PC-9 (cell line): ENCODE results near the gene TGFBI. TPM values are rescaled to one million over a fixed set of nuclear protein-coding genes. Genes with fewer than 3 reads are reported as not detected.

Experiments used
- BruUV-seq: library from RNA; stranded (reverse); fragments of 400-500 nt; replicated peaks from 2 replicates; lab custom pipeline; 2021; lab: Mats Ljungman, UMichigan
- CTCF ChIA-PET: fragments of 300-600 bp; sonication (Branson Sonifier 250); formaldehyde crosslinking; loops from one replicate; lab custom pipeline; 2022; ENCODE audit warnings: antibody characterized with exemption; lab: Charles Lee
- POLR2A ChIA-PET: fragments of 300-600 bp; sonication (Branson Sonifier 250); formaldehyde crosslinking; loops from one replicate; lab custom pipeline; 2022; ENCODE audit warnings: antibody characterized with exemption; ENCODE audit not compliant: unreplicated experiment; lab: Charles Lee
- DNase-seq, 2 experiments: peaks; one replicate each; pipeline versions ENCODE4 v3.0.0 to v3.0.0-alpha.2; 2015 to 2022; ENCODE audit warnings: mixed read lengths in 1 of 2
- H2AFZ ChIP-seq: fragments of 200-600 bp; sonication (generic); 2 replicates; pipeline ENCODE4 v1.8.1; 2017; ENCODE audit warnings: antibody characterized with exemption
- H3F3A ChIP-seq: fragments of 200-600 bp; sonication (generic); 2 replicates; pipeline ENCODE4 v1.8.1; 2017; ENCODE audit warnings: antibody characterized with exemption, mild to moderate bottlenecking, low read depth; ENCODE audit not compliant: insufficient read depth
- H3K27ac ChIP-seq: fragments of 200-600 bp; sonication (generic); 2 replicates; pipeline ENCODE4 v1.6.1; 2016; ENCODE audit warnings: mixed run types
- H3K27me3 ChIP-seq: fragments of 200-600 bp; sonication (generic); 2 replicates; pipeline ENCODE4 v1.6.1; 2016; ENCODE audit warnings: low read depth, mixed run types; ENCODE audit not compliant: insufficient read depth
- H3K36me3 ChIP-seq: fragments of 200-600 bp; sonication (generic); 2 replicates; pipeline ENCODE4 v1.6.1; 2016; ENCODE audit warnings: low read depth, mixed run types
- H3K4me1 ChIP-seq: fragments of 200-600 bp; sonication (generic); replicated peaks from 2 replicates; pipeline ENCODE4 v1.6.1; 2016; ENCODE audit warnings: mixed run types; ENCODE audit not compliant: insufficient read depth
- H3K4me2 ChIP-seq: fragments of 200-600 bp; sonication (generic); 2 replicates; pipeline ENCODE4 v1.6.1; 2017; ENCODE audit warnings: mixed run types
- H3K4me3 ChIP-seq: fragments of 200-600 bp; sonication (generic); 2 replicates; pipeline ENCODE4 v1.6.1; 2016; ENCODE audit warnings: mixed run types
- H3K79me2 ChIP-seq: fragments of 200-600 bp; sonication (generic); 2 replicates; pipeline ENCODE4 v1.6.1; 2017; ENCODE audit warnings: low read depth, mixed run types
- H3K9me2 ChIP-seq: fragments of 200-600 bp; sonication (generic); 2 replicates; pipeline ENCODE4 v1.8.1; 2017; ENCODE audit warnings: mild to moderate bottlenecking; ENCODE audit not compliant: insufficient read depth
- H3K9me3 ChIP-seq: fragments of 200-600 bp; sonication (generic); 2 replicates; pipeline ENCODE4 v1.8.1; 2016; ENCODE audit warnings: low read depth; ENCODE audit not compliant: insufficient read depth
- H4K20me1 ChIP-seq: fragments of 200-600 bp; sonication (generic); 2 replicates; pipeline ENCODE4 v1.8.1; 2017; ENCODE audit not compliant: insufficient read depth
- CTCF ChIP-seq: fragments of 200-600 bp; sonication (generic); conservative IDR thresholded peaks from 2 replicates; pipeline ENCODE4 v1.6.1; 2017; ENCODE audit warnings: mixed run types, antibody characterized with exemption, mild to moderate bottlenecking, moderate library complexity
- EZH2 ChIP-seq: fragments of 200-600 bp; sonication (generic); IDR thresholded peaks from 2 replicates; pipeline ENCODE4 v1.8.0; 2017; ENCODE audit warnings: antibody characterized with exemption, low read depth
- intact Hi-C: fragments of 100-400 bp; cut with micrococcal nuclease; formaldehyde crosslinking; loops from one replicate; pipeline ENCODE4 v1.10.0; 2022; ENCODE audit not compliant: unreplicated experiment
- total RNA-seq: library from RNA; stranded (reverse); gene quantifications from 2 replicates; pipeline ENCODE4 v1.2.3, GENCODE V29; 2021

The TGFBI gene
- total RNA-seq, 1 experiment from 2014 or later, result 437 TPM

GRCh38 chr5:136054142-136055019 is 25.6 kb downstream of the TGFBI start:
- Histone ChIP-seq H3K79me2 (no peaks in the 10 kb centered on the region), H3F3A (peaks cover 41% of the 10 kb centered on the region; the same call in 1 of the 2 replicates), H3K4me2 (peak overlapping the region; percentile 66), H4K20me1 (no peaks in the 10 kb centered on the region), H3K4me3 (no peak overlapping the region), H2AFZ (no peak overlapping the region), H3K27ac (peak overlapping the region; percentile 85), H3K9me2 (no peaks in the 10 kb centered on the region), H3K36me3 (peaks cover 12% of the 10 kb centered on the region), H3K9me3 (no peaks in the 10 kb centered on the region), H3K4me1 (peaks cover 56% of the 10 kb centered on the region), H3K27me3 (no peaks in the 10 kb centered on the region)
- ChIA-PET CTCF (interaction anchor here (0.9 to 1.4 kb wide), 2 partner anchors 28 to 77 kb away, joined by 3 to 4 read pairs; no protein-coding TSS in a partner anchor), POLR2A (interaction anchor here (0.6 to 1.0 kb wide), 5 partner anchors 13 to 77 kb away, joined by 3 to 6 read pairs (median 3); no protein-coding TSS in a partner anchor)
- TSS peak; percentile 22 for BruUV-seq
- intact Hi-C loops, result loop anchor here (5.0 kb wide), 1 partner anchor 42 kb away; no protein-coding TSS in a partner anchor
- TF ChIP-seq EZH2 (no peak), CTCF (no peak)
- DNase-seq, result no peak

- Histone ChIP-seq H3K36me3 (peaks cover 15% of the 10 kb centered on the region), H3K9me3 (no peaks in the 10 kb centered on the region), H3K27ac (no peak overlapping the region), H3K4me1 (peaks cover 56% of the 10 kb centered on the region), H3K9me2 (no peaks in the 10 kb centered on the region), H4K20me1 (no peaks in the 10 kb centered on the region), H3K27me3 (no peaks in the 10 kb centered on the region), H2AFZ (no peak overlapping the region), H3K4me3 (no peak overlapping the region), H3F3A (peaks cover 41% of the 10 kb centered on the region; the same call in 1 of the 2 replicates), H3K4me2 (no peak overlapping the region), H3K79me2 (no peaks in the 10 kb centered on the region)
- intact Hi-C loops, result no loop called here
- CTCF ChIA-PET, result interaction anchor here (0.6 kb wide), 1 partner anchor 10 kb away, joined by 3 read pairs; no protein-coding TSS in a partner anchor
- TF ChIP-seq CTCF (no peak), EZH2 (no peak)
- BruUV-seq, result no TSS peak
- POLR2A ChIA-PET, result no interaction called here
- DNase-seq, result no peak
These were observed 27.0 kb downstream of the TGFBI start for GRCh38 chr5:136055612-136056309.

DNA sequence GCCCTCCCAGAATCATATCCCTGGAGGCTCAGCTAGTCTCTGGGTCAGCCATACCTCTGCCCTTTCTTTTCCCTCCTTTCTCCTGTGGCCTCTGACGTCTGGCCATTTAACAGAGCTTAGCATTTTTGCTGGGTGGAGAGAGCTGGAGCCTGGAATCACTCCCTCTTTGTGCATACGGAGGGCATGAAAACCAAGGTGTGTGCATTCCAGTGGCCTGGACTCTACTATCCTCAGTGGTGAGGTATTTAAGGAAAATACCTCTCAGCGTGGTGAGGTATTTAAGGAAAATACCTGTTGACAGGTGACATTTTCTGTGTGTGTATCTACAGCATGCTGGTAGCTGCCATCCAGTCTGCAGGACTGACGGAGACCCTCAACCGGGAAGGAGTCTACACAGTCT is 27.5 kb downstream of the TGFBI start:
- H4K20me1 ChIP-seq, result no peaks in the 10 kb centered on the region
- POLR2A ChIA-PET, result no interaction called here
- CTCF ChIA-PET, result no interaction called here
- BruUV-seq, result no TSS peak
- no peak for DNase-seq
- no peak overlapping the region for H3K4me2 ChIP-seq
- H3K9me3 ChIP-seq, result no peaks in the 10 kb centered on the region
- H3F3A ChIP-seq, result peaks cover 41% of the 10 kb centered on the region; the same call in 1 of the 2 replicates
- H2AFZ ChIP-seq, result no peak overlapping the region
- H3K79me2 ChIP-seq, result no peaks in the 10 kb centered on the region
- no peak overlapping the region for H3K27ac ChIP-seq
- H3K36me3 ChIP-seq, result peaks cover 15% of the 10 kb centered on the region
- no peak overlapping the region for H3K4me3 ChIP-seq
- no peaks in the 10 kb centered on the region for H3K27me3 ChIP-seq
- peaks cover 56% of the 10 kb centered on the region for H3K4me1 ChIP-seq
- H3K9me2 ChIP-seq, result no peaks in the 10 kb centered on the region
- intact Hi-C loops, result no loop called here
- TF ChIP-seq CTCF (no peak), EZH2 (no peak)
